NCI-H1105 treated with DMSO at 0.1 percent for 48 hours (cell line): ENCODE measurements around the gene KPNA2.
"Not testable (repeated sequence)": the region's sequence is repeated elsewhere in the genome, so short reads cannot be mapped to it uniquely, and the experiment has no call there.

ENCODE experiments used
- DNase-seq: peaks from one replicate; lab custom pipeline; 2025; lab: John Stamatoyannopoulos, UW

The KPNA2 gene

GRCh38 chr17:68035523-68036303 lies at the start of gene KPNA2:
KPNA2 (plus strand) TSS chr17:68035735; CDS start chr17:68037133, 1,398 bp downstream.
- peak; percentile 95 for DNase-seq

- peak; percentile 69 for DNase-seq
Measured at GRCh38 chr17:67990909-67991308, 44.6 kb upstream of the KPNA2 start.

- no peak for DNase-seq
Measured at GRCh38 chr17:67992548-67993152, 42.9 kb upstream of the KPNA2 start.

- DNase-seq = peak; percentile 75
Measured at GRCh38 chr17:67993153-67993997, 42.2 kb upstream of the KPNA2 start.

- peak; percentile 55 for DNase-seq
Measured at GRCh38 chr17:67993998-67994361, 41.6 kb upstream of the KPNA2 start.

- DNase-seq = no peak
Measured at GRCh38 chr17:67994817-67995569, 40.5 kb upstream of the KPNA2 start.

- no peak for DNase-seq
Measured at GRCh38 chr17:67995570-67996263, 39.8 kb upstream of the KPNA2 start.

- DNase-seq = not testable (repeated sequence)
Measured at GRCh38 chr17:67996301-67997171, 39.0 kb upstream of the KPNA2 start, which contains the start of gene C17orf58. C17orf58 (minus strand) TSS chr17:67996469; CDS start chr17:67996198, 271 bp downstream.

- no peak for DNase-seq
Measured at GRCh38 chr17:67998466-67998865, 37.1 kb upstream of the KPNA2 start.

- no peak for DNase-seq
Measured at GRCh38 chr17:67999291-67999911, 36.1 kb upstream of the KPNA2 start.

GRCh38 chr17:68004201-68004600 lies 31.3 kb upstream of the KPNA2 start:
- DNase-seq = no peak

- no peak for DNase-seq
Measured at GRCh38 chr17:68006797-68007196, 28.7 kb upstream of the KPNA2 start.

GRCh38 chr17:68011199-68011665 lies 24.3 kb upstream of the KPNA2 start:
- no peak for DNase-seq

- DNase-seq = no peak
Measured at GRCh38 chr17:68013385-68013784, 22.1 kb upstream of the KPNA2 start.

- DNase-seq = no peak
Measured at GRCh38 chr17:68015081-68015723, 20.3 kb upstream of the KPNA2 start.

GRCh38 chr17:68016838-68017237 lies 18.7 kb upstream of the KPNA2 start:
- no peak for DNase-seq

- not testable (repeated sequence) for DNase-seq
Measured at GRCh38 chr17:68018493-68018892, 17.0 kb upstream of the KPNA2 start.

GRCh38 chr17:68019336-68019674 lies 16.2 kb upstream of the KPNA2 start:
- no peak for DNase-seq
